HG02938 (cell line): ENCODE data around the gene HOOK2.
"Not testable (repeated sequence)": the region's sequence is repeated elsewhere in the genome, so short reads cannot be mapped to it uniquely, and the experiment has no call there.

Source experiments
- ATAC-seq: cut with Tn5 transposase; IDR thresholded peaks from one replicate; pipeline ENCODE4 v1.9.1; 2021; ENCODE audit warnings: mild to moderate bottlenecking, moderate library complexity; ENCODE audit not compliant: unreplicated experiment

Gene HOOK2

GRCh38 chr19:12754465-12755196, 20.7 kb downstream of the HOOK2 start:
- no peak for ATAC-seq

GRCh38 chr19:12752056-12752781, 23.1 kb downstream of the HOOK2 start:
- ATAC-seq, result no peak

DNA sequence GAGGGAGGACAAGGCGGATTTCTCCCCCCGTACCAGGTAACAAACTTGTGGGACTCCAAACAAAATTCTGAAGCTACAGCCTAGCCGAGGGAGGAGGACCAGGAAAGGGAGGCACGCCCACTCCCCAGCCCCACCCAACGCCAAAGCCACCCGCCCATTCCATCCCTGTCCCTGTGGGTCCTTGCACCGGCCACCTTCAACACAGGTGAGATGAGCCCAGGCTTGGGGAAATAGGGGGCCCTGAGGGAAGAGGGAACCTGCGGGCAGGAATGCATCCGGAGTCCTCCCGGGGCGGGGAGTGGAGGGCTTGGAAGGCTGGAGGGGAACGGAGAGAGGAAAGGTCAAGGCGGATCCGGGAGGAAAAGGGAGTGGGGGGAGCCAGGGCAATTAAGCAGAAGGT, 23.7 kb downstream of the HOOK2 start, which contains the start of gene BEST2:
TSS of gene BEST2 (plus strand) at position 157 of the 400 bp plus-strand sequence. CDS start 802 bp downstream, outside the sequence.
- no peak for ATAC-seq

GRCh38 chr19:12750851-12751250, 24.5 kb downstream of the HOOK2 start:
- no peak for ATAC-seq

DNA sequence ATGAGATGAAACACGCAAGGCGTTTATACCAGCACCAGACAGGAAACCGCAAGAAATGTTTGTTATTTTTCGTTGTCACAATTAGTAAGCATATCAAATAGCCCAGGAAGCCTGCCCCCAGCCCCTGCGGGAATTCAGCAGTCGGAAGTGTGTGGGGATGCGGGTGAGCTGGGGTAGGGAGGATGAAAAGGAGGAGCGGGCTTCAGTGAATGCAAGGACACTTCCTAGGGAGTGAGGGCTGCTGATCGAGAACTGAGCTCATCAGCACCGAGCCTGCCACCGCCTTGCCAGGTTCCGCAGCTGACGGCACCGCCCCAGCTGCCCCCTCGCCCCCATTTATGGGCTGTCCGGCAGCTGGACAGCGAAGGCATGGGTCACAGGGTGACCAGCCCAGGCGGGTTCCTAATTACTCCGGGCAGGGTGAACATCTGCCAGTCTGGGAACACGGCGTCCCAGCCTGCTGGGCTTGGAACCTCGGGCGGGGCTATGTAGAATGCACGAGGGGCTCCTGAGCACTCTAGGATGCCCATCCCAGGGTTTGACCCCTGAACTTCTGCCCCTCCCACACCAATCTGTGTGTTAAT, 25.3 kb downstream of the HOOK2 start:
- no peak for ATAC-seq

DNA sequence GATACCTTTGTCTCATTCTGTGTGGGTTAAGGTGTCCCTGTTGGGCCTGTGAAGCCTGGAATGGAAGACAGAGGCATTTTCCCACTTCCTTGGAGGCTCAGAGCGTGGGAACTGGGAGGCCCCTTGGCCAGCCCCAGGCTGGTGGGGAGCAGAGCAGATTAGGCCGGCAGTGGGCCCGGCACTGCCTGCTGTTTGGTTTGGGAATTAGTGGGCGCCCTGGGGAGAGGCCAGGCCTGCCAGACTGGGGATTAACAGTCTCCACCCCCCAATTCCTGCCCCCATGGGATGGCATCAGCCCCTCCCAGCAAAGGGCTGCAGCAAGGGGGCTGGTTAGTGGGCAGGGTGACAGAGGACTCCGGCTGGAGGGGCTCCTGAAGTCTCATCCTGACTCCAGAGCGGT, 26.9 kb downstream of the HOOK2 start:
- no peak for ATAC-seq

DNA sequence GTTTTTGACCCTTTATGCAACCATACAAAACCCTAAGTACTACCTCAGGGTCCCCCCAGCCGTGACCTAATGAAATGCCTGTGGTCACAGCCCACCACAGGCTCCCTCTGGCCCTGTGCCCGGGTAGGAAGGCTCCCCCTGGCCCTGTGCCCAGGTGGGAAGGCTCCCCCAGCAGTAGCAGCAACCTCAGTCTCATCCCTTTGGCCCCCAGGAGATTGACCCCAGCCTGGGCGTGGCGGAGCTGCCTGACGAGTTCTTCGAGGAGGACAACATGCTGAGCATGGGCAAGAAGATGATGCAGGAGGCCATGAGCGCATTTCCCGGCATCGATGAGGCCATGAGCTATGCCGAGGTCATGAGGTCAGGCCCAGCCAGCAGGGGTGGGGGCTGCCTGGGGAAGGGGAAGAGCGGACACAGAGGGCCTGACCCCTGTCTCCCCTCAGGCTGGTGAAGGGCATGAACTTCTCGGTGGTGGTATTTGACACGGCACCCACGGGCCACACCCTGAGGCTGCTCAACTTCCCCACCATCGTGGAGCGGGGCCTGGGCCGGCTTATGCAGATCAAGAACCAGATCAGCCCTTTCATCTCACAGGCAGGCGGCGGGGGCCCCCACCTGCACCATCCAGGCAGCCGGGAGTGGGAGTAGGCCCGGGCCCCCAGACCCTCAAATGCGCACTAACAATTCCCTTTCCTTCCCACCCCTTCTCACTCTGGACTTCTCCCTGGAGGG, 30.0 kb downstream of the HOOK2 start:
- ATAC-seq, result no peak

GRCh38 chr19:12737835-12738351, 37.5 kb downstream of the HOOK2 start:
- no peak for ATAC-seq

GRCh38 chr19:12736995-12737834, 38.1 kb downstream of the HOOK2 start, which contains the start of gene GET3:
Gene GET3 (plus strand): TSS chr19:12737497. CDS start chr19:12737506, 9 bp downstream.
- ATAC-seq, result peak; percentile 73

DNA sequence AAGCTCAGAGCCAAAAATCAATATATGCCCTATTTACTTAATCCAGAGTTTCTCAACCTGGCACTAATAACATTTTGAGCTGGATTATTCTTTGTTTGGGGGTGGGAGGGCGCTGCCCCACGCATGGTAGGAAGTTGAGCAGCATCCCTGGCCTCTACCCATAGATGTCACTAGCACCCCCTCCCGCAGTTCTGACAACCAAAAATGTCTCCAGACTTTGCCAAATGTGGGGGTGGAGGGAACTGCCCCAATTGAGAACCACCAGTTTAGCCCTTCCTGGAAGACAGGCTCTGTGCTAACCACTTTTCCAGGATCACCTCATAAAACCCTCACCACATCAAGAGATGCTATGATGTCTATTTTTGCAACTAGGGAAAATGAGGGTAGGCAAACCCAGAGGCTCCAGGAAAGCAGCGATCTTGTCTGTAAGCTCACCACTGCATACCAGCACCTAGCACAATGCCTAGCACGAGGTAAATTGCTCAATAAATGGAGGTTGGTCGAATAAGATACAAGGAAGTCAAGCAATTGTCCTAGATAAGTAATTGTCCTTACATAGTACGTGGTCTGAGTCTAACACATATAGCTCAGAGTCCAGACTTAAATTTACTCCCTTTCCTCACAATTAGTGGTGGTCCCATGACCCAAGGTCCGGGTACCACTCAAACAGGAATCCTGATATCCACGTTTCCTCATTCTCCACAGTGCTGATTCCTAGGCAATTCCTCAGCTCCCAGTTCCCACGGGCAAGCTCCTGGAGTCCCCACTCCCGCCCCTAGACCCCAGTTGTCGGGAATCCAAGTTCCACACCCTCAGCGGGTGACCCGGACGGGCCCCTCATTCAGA, 41.8 kb downstream of the HOOK2 start:
- no peak for ATAC-seq

- no peak for ATAC-seq
Observed at GRCh38 chr19:12731337-12731736, 44.0 kb downstream of the HOOK2 start.

GRCh38 chr19:12730064-12730463, 45.3 kb downstream of the HOOK2 start:
- no peak for ATAC-seq

- no peak for ATAC-seq
Observed at GRCh38 chr19:12727745-12728433, 47.5 kb downstream of the HOOK2 start.

DNA sequence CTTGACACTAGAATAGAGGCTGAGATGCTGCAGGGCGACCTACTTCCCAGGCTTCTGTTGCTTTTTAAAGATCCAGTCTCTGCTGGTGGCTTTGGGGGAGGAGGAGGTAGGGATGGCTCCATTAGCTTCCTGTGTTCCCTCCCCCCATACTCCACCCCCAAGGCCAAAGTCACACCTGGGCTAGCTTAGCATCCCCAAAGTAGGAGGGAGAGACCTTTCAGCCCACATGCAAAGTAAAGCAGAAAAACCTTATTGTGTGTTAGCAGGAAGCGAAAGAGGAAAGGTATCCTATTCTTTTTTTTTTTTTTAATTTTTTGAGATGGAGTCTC, 48.4 kb downstream of the HOOK2 start:
- no peak for ATAC-seq

GRCh38 chr19:12725612-12726011, 49.7 kb downstream of the HOOK2 start:
- ATAC-seq, result not testable (repeated sequence)

- ATAC-seq, result no peak
Observed at GRCh38 chr19:12723641-12724426, 51.5 kb downstream of the HOOK2 start, which contains the start of gene TNPO2. Gene TNPO2 (minus strand): TSS chr19:12723932. CDS start chr19:12720977, 2,955 bp downstream.

GRCh38 chr19:12723381-12723640, 52.0 kb downstream of the HOOK2 start:
- ATAC-seq, result no peak
